ENCODE measurements around the gene PODXL2. TPM values are rescaled to one million over a fixed set of nuclear protein-coding genes. Genes with fewer than 3 reads are reported as not detected.

The PODXL2 gene
- total RNA-seq, 4 donors from 2014 or later, result 2.1 to 5.5 (median 4.4) TPM

GRCh38 chr3:127672429-127673190 lies 43.6 kb downstream of the PODXL2 start, which contains the start of gene ABTB1:
Gene ABTB1 (plus strand): TSS chr3:127672952. CDS start chr3:127673026, 74 bp downstream.
- DNase-seq, result peak; percentile 53
- Histone ChIP-seq H3K9me3 (no peaks in the 10 kb centered on the region), H3K36me3 (peaks cover 0 to 21% (median 0%) of the 10 kb centered on the region in 3 donors), H3K4me1 (peaks cover 22 to 56% (median 24%) of the 10 kb centered on the region in 3 donors), H3K27me3 (no peaks in the 10 kb centered on the region), H3K27ac (peak within 1 kb of the TSS; percentile 86 to 96 (median 94)), H3K4me3 (peak within 1 kb of the TSS; percentile 73 to 98 (median 88))
- no CpG with 5 or more reads among the region's 102 CpGs for WGBS, 2 donors
- TF ChIP-seq, protein P1, sequence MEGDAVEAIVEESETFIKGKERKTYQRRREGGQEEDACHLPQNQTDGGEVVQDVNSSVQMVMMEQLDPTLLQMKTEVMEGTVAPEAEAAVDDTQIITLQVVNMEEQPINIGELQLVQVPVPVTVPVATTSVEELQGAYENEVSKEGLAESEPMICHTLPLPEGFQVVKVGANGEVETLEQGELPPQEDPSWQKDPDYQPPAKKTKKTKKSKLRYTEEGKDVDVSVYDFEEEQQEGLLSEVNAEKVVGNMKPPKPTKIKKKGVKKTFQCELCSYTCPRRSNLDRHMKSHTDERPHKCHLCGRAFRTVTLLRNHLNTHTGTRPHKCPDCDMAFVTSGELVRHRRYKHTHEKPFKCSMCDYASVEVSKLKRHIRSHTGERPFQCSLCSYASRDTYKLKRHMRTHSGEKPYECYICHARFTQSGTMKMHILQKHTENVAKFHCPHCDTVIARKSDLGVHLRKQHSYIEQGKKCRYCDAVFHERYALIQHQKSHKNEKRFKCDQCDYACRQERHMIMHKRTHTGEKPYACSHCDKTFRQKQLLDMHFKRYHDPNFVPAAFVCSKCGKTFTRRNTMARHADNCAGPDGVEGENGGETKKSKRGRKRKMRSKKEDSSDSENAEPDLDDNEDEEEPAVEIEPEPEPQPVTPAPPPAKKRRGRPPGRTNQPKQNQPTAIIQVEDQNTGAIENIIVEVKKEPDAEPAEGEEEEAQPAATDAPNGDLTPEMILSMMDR (IDR thresholded peaks at IDR 0.05), result no peak
- TF ChIP-seq POLR2A (IDR thresholded peaks at IDR 0.05), result peak in 3 of 4 donors; percentile 45 to 83 (median 81)
- intact Hi-C loops (cut with DNase I), result loop anchor here (10.0 kb wide), 1 partner anchor 152 kb away; the partner anchor contains the start of gene MGLL

- no peaks in the 10 kb centered on the region for H3K27me3 ChIP-seq
- peak in 1 of 4 donors; percentile 3 for TF ChIP-seq POLR2A (IDR thresholded peaks at IDR 0.05)
- TF ChIP-seq, protein P1 (IDR thresholded peaks at IDR 0.05), result no peak
- no peak for DNase-seq
- peak overlapping the region; percentile 86 to 96 (median 94) for H3K27ac ChIP-seq
- H3K4me3 ChIP-seq, result peak overlapping the region; percentile 73 to 98 (median 88)
- WGBS, 2 donors, result 20 to 34% methylated on average over 23 to 35 of the region's 51 CpGs
- peaks cover 0 to 29% (median 0%) of the 10 kb centered on the region in 3 donors for H3K36me3 ChIP-seq
- intact Hi-C loops (cut with DNase I), result loop anchor here (10.0 kb wide), 1 partner anchor 151 kb away; the partner anchor contains the start of gene MGLL
- H3K4me1 ChIP-seq, result peaks cover 22 to 56% (median 24%) of the 10 kb centered on the region in 3 donors
- no peaks in the 10 kb centered on the region for H3K9me3 ChIP-seq
Observed at GRCh38 chr3:127673191-127674100, 44.5 kb downstream of the PODXL2 start.

GRCh38 chr3:127674101-127674721 lies 45.2 kb downstream of the PODXL2 start:
- no peak for TF ChIP-seq POLR2A (IDR thresholded peaks at IDR 0.05)
- TF ChIP-seq, protein P1 (IDR thresholded peaks at IDR 0.05), result no peak
- no peaks in the 10 kb centered on the region for H3K9me3 ChIP-seq
- WGBS, 2 donors, result 70 to 75% methylated on average over 11 to 14 of the region's 17 CpGs
- no peaks in the 10 kb centered on the region for H3K27me3 ChIP-seq
- no peak for DNase-seq
- intact Hi-C loops (cut with DNase I), result loop anchor here (10.0 kb wide), 1 partner anchor 151 kb away; the partner anchor contains the start of gene MGLL
- H3K36me3 ChIP-seq, result peaks cover 0 to 37% (median 0%) of the 10 kb centered on the region in 3 donors
- H3K27ac ChIP-seq, result peak overlapping the region in 3 of 4 donors; percentile 86 to 96 (median 95)
- peak overlapping the region in 3 of 4 donors; percentile 73 to 98 (median 97) for H3K4me3 ChIP-seq
- H3K4me1 ChIP-seq, result peaks cover 22 to 56% (median 24%) of the 10 kb centered on the region in 3 donors

DNA sequence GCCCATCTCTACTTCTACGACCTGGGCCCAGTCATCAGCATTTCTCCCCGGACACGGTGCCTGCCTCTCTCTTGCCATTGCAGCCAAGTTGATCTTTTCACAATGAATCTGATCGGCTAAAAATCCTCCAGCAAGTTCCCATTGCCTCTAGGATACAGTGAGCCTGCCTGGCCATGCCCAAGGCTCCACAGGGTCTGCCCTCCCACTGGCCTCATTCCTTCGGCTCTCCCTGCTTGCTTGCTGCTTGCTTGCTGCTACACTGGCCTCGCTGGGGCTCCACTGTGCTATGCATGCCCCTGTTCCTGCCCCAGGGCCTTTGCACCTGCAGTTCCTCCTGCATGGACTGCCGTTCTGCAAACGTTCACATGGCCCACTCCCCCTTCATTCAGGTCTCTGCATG lies 45.8 kb downstream of the PODXL2 start:
- DNase-seq, result no peak
- no peak overlapping the region for H3K27ac ChIP-seq
- H3K4me1 ChIP-seq, result peaks cover 22 to 56% (median 24%) of the 10 kb centered on the region in 3 donors
- TF ChIP-seq POLR2A (IDR thresholded peaks at IDR 0.05), result no peak
- TF ChIP-seq, protein P1 (IDR thresholded peaks at IDR 0.05), result no peak
- intact Hi-C loops (cut with DNase I), result loop anchor here (10.0 kb wide), 1 partner anchor 150 kb away; the partner anchor contains the start of gene MGLL
- peaks cover 0 to 43% (median 0%) of the 10 kb centered on the region in 3 donors for H3K36me3 ChIP-seq
- no peaks in the 10 kb centered on the region for H3K27me3 ChIP-seq
- H3K4me3 ChIP-seq, result no peak overlapping the region
- H3K9me3 ChIP-seq, result no peaks in the 10 kb centered on the region
- WGBS, 2 donors, result 75 to 76% methylated on average over 8 of the region's 8 CpGs
